GM19023 (cell line): ENCODE measurements around the gene MUC13.
"Not testable (repeated sequence)": the region's sequence is repeated elsewhere in the genome, so short reads cannot be mapped to it uniquely, and the experiment has no call there.

ENCODE experiments used
- ATAC-seq: cut with Tn5 transposase; IDR thresholded peaks from one replicate; pipeline ENCODE4 v1.9.1; 2021; ENCODE audit warnings: mild to moderate bottlenecking, moderate library complexity; ENCODE audit not compliant: unreplicated experiment

The MUC13 gene, protein sequence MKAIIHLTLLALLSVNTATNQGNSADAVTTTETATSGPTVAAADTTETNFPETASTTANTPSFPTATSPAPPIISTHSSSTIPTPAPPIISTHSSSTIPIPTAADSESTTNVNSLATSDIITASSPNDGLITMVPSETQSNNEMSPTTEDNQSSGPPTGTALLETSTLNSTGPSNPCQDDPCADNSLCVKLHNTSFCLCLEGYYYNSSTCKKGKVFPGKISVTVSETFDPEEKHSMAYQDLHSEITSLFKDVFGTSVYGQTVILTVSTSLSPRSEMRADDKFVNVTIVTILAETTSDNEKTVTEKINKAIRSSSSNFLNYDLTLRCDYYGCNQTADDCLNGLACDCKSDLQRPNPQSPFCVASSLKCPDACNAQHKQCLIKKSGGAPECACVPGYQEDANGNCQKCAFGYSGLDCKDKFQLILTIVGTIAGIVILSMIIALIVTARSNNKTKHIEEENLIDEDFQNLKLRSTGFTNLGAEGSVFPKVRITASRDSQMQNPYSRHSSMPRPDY

DNA sequence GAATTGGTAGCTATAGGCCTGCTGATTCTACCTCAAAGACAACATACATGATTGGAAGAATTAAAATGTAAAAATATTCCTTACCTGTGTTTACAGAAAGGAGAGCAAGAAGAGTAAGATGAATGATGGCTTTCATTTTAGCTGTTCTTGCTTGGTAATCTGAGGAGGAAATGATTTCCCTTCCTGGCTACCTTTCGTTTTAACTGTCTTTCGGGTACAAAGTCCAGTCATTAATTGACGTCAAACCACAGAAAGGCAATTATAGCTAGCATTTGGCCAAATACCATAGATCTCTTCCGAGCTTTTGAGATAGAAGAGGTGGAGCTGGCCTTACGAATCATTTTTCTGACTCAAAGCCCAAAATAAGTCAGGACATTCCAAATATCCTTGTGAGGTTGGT, at the start of gene MUC13:
MUC13 (minus strand) TSS at position 175 of the 400 bp plus-strand sequence; CDS start at position 136, 39 bp downstream.
- ATAC-seq, result peak; percentile 35

DNA sequence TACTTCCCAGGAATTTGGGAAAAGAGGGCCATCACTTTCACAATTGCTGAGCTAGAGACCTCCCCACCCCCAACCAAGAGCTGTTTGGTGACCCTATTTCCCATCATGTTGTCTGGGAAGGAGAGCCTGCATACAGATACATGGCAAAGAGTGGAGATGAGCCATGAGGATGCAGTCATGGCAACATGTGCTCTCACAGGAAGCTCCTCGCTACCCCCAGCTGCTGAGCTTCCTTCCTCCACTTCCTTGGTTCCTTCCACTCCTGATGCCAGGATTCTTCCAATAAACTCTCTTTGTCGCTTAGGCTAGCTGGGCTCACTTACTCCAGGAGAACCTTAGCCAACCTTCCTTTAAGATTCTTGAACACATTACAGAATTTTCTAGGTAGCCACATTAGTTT, 48.3 kb upstream of the MUC13 start:
- no peak for ATAC-seq

DNA sequence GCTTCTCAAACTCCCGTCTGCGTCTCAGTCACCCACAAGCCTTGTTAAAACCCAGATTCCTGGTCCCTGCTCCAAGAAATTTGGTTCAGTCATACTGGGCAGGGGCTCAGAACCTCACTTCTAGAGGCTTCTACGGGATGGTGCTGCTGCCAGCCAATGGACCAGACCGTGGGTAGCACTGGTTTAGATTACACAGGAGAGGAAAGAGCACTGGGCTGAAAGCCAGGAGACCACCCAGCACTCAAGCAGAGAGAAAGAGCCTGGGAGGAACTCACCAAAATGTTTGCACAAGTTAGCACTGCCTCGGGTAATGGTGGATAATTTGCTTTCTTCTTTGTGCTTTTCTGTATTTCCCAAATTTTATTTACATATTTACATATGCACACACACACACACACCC, 46.9 kb upstream of the MUC13 start:
- no peak for ATAC-seq

DNA sequence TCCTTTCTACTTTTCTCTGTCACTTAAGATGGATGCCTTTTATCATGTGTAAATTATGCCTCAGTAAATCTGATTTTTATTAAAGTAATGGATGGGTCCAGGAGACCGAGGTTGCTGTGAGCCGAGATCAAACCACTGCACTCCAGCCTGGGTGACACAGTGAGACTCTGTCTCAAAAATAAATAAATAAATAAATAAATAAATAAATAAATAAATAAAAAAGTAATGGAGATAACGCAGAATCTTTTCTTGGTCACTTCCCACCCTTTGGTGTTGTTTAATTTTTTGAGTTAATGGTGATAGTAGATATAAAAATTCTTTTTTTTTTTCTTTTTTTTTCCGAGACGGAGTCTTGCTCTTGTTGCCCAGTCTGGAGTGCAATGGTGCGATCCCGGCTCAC, 44.1 kb upstream of the MUC13 start:
- no peak for ATAC-seq

DNA sequence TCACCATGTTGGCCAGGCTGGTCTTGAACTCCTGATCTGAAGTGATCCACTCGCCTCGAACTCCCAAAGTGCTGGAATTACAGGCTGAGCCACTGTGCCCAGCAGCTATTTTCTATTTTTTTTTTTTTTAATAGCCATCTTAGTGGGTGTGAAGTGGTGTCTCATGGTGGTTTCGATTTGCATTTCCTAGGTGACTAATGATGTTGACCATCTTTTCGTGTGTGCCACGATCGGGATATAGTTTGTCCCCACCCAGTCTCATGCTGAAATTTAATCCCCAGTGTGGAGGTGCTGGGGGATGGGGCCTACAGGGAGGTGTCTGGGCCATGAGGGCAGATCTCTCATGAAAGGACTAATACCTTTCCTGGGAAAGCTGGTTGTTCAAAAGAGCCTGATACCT, 41.8 kb upstream of the MUC13 start:
- no peak for ATAC-seq

DNA sequence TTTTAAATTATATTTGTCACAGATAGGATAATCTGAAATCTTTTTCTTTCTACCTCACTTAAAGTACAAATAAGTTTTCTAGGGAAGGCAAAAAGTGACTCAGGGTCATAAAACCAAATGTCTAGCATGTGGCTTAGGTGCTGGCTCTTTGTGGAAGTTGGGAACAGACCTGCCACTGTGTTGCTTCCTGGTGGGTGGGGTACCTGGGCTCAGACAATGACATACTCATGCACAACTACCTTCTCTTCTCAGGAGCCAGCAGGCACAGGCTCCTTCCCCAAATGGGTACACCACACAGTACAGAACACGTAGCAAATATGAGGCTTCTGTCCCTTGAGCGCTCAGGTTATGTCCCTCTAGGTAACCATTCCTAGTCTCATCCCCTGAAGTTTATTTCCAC, 40.1 kb upstream of the MUC13 start:
- no peak for ATAC-seq

DNA sequence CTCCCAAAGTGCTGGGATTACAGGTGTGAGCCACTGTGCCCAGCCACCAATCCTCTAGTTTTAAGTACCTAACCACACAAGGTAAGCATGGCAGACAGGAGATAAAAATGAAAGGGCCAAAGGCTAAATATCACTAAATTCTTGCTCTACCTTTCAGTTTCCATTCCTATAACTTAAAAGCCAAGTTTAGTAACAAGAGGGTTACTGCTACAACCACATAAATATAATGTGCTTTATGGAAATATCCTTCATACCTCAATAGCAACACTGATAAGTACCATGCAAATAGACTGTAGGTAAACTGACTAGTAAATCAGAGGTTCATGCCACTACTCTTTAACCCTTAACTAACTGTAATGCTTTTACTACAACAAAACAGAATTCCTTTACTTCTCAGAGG, 38.7 kb upstream of the MUC13 start:
- ATAC-seq, result no peak

DNA sequence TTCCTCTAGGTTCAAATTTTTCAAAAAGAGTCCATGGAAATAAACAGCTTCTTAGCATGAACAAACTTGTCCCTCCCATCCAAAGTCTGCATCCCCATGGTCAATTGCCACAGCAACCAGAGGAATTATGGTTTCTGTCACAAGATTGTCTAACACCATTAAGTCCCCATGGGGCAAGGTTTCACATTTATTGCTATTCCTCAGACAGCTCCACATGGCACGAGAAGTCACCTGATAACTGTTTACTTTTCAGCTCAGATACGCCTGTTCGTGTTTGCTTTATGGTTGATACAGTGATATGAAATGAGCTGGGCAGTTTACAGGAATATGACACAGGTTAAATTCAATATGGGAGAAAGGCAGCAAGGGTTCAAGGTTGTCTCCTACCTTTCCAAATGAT, 37.9 kb upstream of the MUC13 start:
- ATAC-seq, result no peak

DNA sequence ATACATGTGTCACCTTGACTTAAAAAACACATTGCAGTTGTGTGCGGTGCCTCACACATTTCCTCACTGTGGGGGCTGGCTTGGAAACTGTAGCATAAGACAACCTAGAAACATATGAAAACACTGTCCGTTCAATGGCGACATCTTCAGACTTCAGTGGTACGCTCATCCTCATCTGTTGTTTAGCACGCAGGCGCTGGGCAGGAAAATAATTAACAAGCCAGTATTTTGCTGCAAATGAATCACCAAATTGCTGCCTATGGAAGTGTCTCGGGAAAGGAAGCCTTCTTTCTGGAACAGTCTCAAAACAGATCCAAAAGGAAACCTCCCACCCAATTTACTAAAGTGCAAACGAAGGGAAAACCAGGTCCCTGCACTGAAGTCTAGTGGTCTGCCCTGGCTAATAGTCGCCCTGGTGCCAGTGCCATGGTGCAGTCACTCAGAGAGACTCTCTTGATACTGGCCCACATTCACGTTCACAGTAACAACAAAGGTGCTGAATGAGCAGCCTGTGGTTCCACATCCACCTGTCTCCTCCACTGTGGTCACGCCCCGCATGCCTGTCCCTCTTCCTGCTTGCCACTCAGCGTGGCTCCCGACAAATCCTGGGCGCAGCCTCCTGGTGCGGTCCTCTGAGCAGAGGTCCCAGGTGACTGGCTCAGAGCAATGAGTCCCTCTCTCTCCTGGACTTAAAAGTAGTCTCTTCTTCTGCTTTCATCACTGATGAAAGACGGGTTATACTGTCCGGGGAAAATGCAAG, 35.6 kb upstream of the MUC13 start:
- ATAC-seq, result no peak

DNA sequence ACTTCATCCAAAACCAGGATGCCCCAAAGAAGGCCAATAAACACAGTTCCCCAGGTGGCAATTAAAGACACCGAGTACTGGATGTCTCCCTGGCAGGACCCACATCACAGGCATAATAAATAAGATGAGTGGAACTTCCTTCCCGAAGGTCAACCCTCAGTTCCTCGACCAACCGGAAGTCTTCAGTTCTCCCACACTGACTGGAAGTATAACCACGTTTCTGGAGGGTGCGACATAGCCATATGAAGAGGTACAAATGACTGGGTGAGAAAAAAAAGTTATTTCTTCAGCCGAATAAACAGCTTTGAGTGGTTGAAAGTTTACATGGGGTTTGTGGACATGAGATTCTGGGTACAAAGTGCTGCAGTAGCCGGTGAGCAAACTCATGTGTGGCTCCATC, 34.6 kb upstream of the MUC13 start:
- no peak for ATAC-seq

DNA sequence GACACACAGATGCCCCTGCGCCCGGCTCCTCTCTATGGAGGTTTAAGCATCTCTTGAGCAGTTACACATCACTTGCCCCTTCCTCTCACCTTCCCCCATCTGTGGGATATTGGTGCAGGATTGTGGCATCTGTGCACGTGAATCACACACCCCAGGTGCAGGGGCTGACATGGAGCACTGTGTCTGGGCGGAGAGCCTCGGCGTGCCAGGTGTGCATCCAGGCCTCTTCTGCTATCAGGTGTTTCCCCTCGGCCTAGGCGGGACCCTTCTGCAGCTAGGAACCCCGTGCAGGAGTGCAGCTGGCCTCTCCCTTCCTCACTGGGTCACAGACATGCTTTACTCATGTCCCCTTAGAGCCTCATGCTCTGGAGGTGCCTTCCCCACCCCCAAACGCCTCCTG, 33.4 kb upstream of the MUC13 start:
- ATAC-seq, result no peak

DNA sequence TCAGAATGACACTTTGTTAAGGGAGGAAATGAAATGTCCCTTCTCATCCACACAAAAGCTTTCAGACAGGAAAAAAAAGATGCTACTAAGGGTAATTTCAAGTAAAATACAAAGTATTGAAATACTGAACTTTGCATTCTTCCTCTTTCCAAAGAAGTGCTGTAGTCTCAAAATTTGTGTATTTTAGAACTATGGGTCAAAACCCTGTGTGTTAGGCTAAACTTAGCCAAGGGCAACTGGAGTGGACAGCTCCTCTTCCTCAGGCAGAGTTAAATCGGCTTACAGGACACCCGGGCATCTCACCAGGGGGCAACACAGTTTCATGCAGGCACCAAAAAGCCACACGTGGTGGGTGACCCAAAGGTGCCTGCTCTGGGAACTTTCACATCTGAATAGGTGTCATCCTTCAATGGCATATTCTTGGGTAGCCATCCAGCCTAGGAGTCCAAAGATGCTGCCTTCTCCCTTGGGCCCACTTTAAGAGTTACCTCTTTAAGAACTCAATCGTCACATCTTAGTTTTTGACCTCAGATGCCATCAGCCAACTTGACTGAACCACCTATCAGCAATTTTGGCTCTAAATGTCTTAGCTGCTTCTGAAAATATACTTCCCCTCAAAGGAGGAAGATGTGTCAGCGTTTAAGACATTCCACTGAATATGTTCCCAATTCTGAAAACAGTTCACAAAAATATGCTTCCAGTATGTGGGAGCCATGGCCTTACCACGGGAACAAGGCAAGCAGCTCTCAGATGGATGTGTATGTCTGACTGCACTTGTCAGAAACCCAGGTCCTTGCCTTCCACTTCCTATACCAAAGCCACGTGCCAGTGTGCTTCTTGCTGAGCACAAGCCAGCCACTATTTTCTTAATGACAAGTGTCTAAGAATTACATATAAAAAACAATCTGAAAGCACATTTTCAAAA, 32.2 kb upstream of the MUC13 start:
- no peak for ATAC-seq

DNA sequence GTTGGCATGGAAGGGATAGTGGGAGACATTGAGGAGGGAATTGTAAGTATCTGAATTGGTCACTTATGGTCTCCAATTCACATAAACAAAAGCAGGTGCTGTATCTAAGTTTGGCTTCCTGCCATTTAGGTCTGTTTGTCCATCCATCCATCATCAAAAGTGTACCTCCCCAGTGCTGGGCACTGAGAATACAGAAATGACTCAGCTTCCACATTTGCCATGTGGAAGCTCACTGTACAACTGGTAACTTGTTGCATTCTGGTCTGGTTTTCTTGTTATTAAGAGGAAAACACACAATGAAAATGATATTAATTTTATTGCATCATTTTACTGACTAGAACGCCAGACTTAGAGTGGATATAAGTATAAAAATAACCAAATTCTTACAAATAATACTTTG, 30.9 kb upstream of the MUC13 start:
- ATAC-seq, result no peak

DNA sequence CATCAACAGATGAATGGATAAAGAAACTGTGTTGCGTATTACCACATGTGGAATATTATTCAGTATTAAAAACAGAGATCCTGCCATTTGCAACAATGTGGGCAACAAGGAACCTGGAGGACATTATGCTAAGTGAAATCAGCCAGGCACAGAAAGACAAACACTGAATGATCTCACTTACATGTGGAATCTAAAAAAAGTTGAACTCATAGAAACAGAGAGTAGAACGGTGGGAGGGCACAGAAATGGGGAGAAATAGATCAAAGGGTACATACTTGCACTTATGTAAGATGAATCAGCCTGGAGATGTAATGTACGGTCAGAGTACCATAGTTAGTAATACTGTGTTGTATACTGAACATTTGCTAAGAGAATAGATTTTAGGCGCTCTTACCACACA, 29.8 kb upstream of the MUC13 start:
- ATAC-seq, result no peak

DNA sequence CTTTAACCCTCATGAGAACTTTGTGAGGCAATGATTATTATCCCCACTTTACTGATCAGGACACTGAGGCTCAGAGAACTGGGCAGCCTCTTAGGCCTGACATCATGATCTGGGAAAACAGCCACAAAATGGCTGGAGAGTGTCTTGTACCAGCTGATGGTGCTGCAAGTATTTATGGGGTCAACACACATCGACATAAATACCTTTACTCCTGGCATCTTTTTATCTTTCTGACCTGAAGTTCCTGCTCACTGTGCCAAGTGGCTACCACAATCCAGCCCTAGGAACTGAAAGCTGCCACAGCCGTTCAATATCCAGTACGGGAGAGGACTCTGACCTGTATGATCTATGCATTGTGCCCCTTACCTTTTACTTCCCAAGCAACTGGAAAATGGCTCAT, 29.2 kb upstream of the MUC13 start:
- no peak for ATAC-seq

DNA sequence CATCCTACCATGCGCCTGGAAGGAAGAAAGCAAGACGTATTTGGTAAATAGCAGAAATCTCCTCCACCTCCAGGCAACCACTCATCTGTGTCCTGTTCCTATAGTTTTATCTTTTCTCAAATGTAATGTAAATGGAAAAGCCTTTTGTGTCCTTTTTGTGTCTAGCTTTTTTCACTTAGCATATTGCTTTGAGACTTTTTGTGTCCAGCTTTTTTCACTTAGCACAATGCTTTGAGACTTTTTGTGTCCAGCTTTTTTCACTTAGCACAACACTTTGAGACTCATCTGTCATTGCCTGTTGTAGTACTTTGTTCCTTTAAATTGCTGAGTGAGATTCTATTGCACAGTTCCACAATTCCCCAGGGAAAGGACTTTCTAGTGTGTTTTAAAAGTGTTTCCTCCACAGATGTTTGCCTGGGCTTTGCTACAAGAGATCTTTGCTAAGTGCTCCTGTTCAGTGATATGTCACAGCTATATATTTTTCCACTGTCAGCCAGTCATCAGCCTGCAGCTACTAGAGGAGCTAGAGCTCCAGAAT, 27.9 kb upstream of the MUC13 start:
- no peak for ATAC-seq

DNA sequence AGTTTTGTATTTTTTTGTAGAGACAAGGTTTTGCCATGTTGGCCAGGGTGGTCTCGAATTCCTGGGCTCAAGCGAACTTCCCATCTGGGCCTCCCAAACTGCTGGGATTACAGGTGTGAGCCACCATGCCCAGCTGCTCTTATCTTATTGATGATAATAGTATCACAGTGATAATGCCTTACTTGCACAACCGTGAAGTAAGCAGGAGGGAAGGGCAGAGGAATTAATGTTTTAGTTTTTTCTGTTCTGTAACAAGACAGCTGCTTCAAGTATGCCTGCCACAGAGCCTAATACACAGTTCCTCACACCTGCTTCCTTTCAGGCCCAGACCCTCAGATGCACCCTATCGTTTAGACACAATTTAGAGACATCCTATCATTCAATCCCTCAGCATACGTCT, 26.1 kb upstream of the MUC13 start:
- ATAC-seq, result no peak

DNA sequence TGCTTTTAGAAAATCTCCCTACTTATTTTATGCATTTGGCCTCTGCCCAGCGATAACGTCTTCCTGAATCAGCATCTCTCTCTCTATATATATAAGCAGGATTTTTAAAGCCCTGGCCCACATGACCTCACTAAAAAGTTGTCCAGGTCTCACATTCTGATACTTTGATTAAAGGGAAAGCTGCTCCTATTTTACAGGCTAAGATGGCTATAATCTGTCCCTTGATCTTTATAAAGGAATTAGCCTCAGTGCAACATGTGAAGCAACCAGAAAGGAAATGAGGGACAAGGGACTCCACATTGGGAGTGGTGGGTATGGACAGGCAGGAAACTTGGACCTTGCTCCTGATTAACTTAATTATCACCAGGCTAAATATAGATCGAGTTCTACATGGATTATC, 25.6 kb upstream of the MUC13 start:
- ATAC-seq, result no peak

DNA sequence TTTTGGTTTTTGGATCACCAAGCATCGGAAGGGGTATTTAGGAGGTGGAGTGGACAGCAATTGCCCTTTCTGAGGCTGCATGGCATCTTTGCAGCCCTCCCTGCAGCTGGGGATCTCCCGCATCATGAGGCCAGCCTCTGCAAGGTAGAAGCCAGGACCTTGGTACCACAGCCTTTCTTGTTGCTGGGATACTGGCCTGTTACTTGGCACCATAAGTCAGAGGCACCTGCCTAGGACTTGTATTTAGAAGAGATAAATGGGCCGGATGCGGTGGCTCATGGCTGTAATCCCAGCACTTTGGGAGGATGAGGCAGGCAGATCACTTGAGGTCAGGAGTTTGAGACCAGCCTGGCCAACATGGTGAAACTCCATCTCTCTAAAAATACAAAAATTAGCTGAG, 23.4 kb upstream of the MUC13 start:
- ATAC-seq, result not testable (repeated sequence)

DNA sequence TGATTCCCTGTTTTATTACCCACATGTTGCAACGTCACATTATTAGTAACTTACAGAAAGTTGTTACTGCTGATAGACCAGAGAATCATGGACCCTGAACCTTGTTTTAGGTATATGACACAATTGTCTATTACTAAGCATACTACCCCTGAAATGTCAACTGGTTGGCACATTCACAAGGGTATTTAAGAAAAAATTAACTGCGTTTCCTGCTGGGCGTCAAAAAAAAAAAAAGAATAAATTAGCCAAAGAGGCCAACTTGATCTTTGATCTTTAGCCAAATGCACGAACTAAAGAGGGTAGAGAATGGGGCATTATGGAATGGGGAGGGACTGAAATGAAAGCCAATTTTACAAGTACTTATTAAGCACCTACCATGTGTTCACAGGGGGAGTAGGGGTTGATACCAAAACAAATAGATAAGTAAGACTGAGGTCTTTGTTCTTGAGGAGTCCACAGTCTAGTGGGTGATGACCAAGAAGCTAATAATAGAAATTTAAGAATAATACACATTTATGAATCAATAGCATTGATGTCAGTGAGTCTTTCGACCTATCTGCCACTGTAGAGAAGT, 17.8 kb upstream of the MUC13 start:
- no peak for ATAC-seq
